ENCODE data around the gene TAOK1.

GRCh38 chr17:29549177-29549923 lies 159.2 kb downstream of the TAOK1 start:
- no peak for TF ChIP-seq ATF7 (IDR thresholded peaks at IDR 0.05)
- TF ChIP-seq ATF3 (IDR thresholded peaks at IDR 0.05): no peak
- no peak for TF ChIP-seq ATF3 (CRISPR knock-in tag; conservative IDR thresholded peaks at IDR 0.05)
- no peak for TF ChIP-seq SMARCA5 (IDR thresholded peaks at IDR 0.05)
- TF ChIP-seq KAT8 (IDR thresholded peaks at IDR 0.05; ENCODE audit: low read depth): no peak
- no peak for TF ChIP-seq POLR2AphosphoS5 (IDR thresholded peaks at IDR 0.05; ENCODE audit: control insufficient read depth, insufficient read depth, low read depth, low read length)
- no peak for TF ChIP-seq GTF2B (IDR thresholded peaks at IDR 0.05; ENCODE audit: extremely low read depth, insufficient read length)
- no peak for TF ChIP-seq RCOR1 (IDR thresholded peaks at IDR 0.05; ENCODE audit: borderline replicate concordance in 1 of 2, low read depth in 2 of 2, low read length in 2 of 2)
- TF ChIP-seq ZNF639 (CRISPR knock-in tag; conservative IDR thresholded peaks at IDR 0.05 in 1 of 2, IDR thresholded peaks at IDR 0.05 in 1 of 2): no peak
- TF ChIP-seq STAT5A (IDR thresholded peaks at IDR 0.05; ENCODE audit: borderline replicate concordance, low read length): no peak
- no peak for TF ChIP-seq PML (IDR thresholded peaks at IDR 0.05; ENCODE audit: low read length)
- TF ChIP-seq SP1 (CRISPR knock-in tag; IDR thresholded peaks at IDR 0.05): no peak
- TF ChIP-seq CBX5 (IDR thresholded peaks at IDR 0.05; ENCODE audit: borderline replicate concordance, low read depth): no peak

All from K562 (cell line).